ENCODE data around the gene PDE10A.

GRCh38 chr6:165671222-165671768 is 8.3 kb upstream of the PDE10A start:
- TF ChIP-seq PML (IDR thresholded peaks at IDR 0.05; ENCODE audit: low read length) (no peak), ZNF589 (CRISPR knock-in tag; IDR thresholded peaks at IDR 0.05; ENCODE audit: low read depth) (no peak), CTCF (IDR thresholded peaks at IDR 0.05 in 2 of 3, conservative IDR thresholded peaks at IDR 0.05 in 1 of 3; ENCODE audit: insufficient read depth in 2 of 3, low read depth in 1 of 3, low read length in 3 of 3) (no peak)
